Upper lobe of left lung (tissue), 4 donors: Measurements from ENCODE around the gene IKZF4.

ENCODE experiments used
- POLR2A ChIP-seq, 4 donors: fragments of 450-650 bp; IDR thresholded peaks; one replicate each; pipeline ENCODE4 v1.5.1; 2016 to 2017; ENCODE audit warnings: antibody characterized with exemption in 4 of 4, mild to moderate bottlenecking in 2 of 4
- TF ChIP-seq, protein P1 (sequence below), 6 experiments: fragments of 450-650 bp in 4 of 6; fragments of 200-600 bp in 2 of 6; sonication (generic) in 2 of 6; IDR thresholded peaks; one replicate each; pipeline ENCODE4 v1.5.1; 2016 to 2019; ENCODE audit warnings: antibody characterized with exemption in 6 of 6

DNA sequence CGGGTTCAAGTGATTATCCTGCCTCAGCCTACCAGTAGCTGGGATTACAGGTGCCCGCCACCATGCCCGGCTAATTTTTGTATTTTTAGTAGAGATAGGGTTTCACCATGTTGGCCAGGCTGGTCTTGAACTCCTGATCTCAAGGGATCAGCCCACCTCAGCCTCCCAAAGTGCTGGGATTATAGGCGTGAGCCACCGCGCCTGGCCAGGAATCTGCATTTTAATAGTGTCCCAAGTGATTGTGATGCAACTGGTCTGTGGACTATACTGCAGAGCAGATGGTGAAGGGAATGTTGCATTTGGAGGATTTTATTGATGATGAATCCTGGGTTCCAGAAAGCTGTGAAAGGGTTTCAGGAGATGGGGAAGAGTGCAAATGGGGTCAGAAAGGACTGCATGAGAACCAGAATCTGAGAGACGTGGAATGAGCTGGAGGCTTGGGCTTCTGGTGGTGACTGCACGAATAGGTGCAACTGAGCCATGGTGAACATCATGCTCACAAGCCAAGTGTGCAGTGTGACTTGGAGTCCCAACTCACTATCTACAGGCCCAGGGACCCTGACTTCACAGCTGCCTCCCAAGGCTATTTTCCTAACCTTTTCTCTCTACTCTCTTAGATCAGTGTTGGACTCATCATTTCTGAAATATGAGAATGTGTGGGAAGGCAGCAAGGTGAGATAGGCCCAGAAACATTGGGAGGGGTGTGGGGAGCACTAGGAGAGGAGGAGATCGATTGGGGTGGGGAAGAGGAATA is 25.4 kb downstream of the IKZF4 start:
- TF ChIP-seq, protein P1, sequence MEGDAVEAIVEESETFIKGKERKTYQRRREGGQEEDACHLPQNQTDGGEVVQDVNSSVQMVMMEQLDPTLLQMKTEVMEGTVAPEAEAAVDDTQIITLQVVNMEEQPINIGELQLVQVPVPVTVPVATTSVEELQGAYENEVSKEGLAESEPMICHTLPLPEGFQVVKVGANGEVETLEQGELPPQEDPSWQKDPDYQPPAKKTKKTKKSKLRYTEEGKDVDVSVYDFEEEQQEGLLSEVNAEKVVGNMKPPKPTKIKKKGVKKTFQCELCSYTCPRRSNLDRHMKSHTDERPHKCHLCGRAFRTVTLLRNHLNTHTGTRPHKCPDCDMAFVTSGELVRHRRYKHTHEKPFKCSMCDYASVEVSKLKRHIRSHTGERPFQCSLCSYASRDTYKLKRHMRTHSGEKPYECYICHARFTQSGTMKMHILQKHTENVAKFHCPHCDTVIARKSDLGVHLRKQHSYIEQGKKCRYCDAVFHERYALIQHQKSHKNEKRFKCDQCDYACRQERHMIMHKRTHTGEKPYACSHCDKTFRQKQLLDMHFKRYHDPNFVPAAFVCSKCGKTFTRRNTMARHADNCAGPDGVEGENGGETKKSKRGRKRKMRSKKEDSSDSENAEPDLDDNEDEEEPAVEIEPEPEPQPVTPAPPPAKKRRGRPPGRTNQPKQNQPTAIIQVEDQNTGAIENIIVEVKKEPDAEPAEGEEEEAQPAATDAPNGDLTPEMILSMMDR (IDR thresholded peaks at IDR 0.05), result no peak
- TF ChIP-seq POLR2A (IDR thresholded peaks at IDR 0.05), result no peak
